HepG2 (cell line): ENCODE measurements around the gene TBC1D22A. TPM values are rescaled to one million over a fixed set of nuclear protein-coding genes. Genes with fewer than 3 reads are reported as not detected.

Experiments
- HNF1B ChIP-seq: sonication (generic); formaldehyde crosslinking; IDR thresholded peaks from 2 replicates; pipeline ENCODE4 v1.5.1; 2020; ENCODE audit warnings: mild to moderate bottlenecking, moderate library complexity, missing genetic modification reagents
- IKZF1 ChIP-seq: fragments of 450-650 bp; IDR thresholded peaks from 2 replicates; pipeline ENCODE4 v1.7.1; 2016
- SIX4 ChIP-seq: sonication (generic); formaldehyde crosslinking; IDR thresholded peaks from 2 replicates; pipeline ENCODE4 v1.4.0; 2020; ENCODE audit warnings: missing genetic modification reagents
- SNAI1 ChIP-seq: sonication (generic); formaldehyde crosslinking; IDR thresholded peaks from 2 replicates; pipeline ENCODE4 v1.5.0; 2020; ENCODE audit warnings: mild to moderate bottlenecking, missing genetic modification reagents, borderline replicate concordance
- SOX6 ChIP-seq, 2 experiments: fragments of 450-650 bp in 1 of 2; sonication (generic) in 1 of 2; formaldehyde crosslinking in 1 of 2; IDR thresholded peaks; 2 replicates each; pipeline versions ENCODE4 v1.4.0 to v1.6.1; 2017 to 2020; ENCODE audit warnings: antibody characterized with exemption in 1 of 2, mild to moderate bottlenecking in 1 of 2, missing genetic modification reagents in 1 of 2
- TCF7 ChIP-seq: sonication (generic); IDR thresholded peaks from 2 replicates; pipeline ENCODE4 v1.6.1; 2016; ENCODE audit warnings: antibody characterized with exemption, low read depth
- YEATS4 ChIP-seq: sonication (generic); formaldehyde crosslinking; IDR thresholded peaks from 2 replicates; pipeline ENCODE4 v1.4.0; 2020; ENCODE audit warnings: missing genetic modification reagents, borderline replicate concordance
- ZBTB2 ChIP-seq: sonication (generic); formaldehyde crosslinking; IDR thresholded peaks from 2 replicates; pipeline ENCODE4 v1.8.0; 2022; ENCODE audit warnings: low read depth, missing genetic modification reagents
- ZBTB42 ChIP-seq: sonication (generic); formaldehyde crosslinking; IDR thresholded peaks from 2 replicates; pipeline ENCODE4 v1.5.0; 2020; ENCODE audit warnings: mild to moderate bottlenecking, missing genetic modification reagents
- ZNF142 ChIP-seq: sonication (generic); formaldehyde crosslinking; IDR thresholded peaks from 2 replicates; pipeline ENCODE4 v1.4.0; 2020; ENCODE audit warnings: missing genetic modification reagents
- ZNF609 ChIP-seq: sonication (generic); formaldehyde crosslinking; IDR thresholded peaks from 2 replicates; pipeline ENCODE4 v1.4.0; 2020; ENCODE audit warnings: mild to moderate bottlenecking, missing genetic modification reagents, borderline replicate concordance
- ZNF639 ChIP-seq: conservative IDR thresholded peaks from 2 replicates; pipeline ENCODE4 v1.6.1; 2018; ENCODE audit warnings: missing genetic modification reagents
- polyA plus RNA-seq, 8 experiments: library from polyadenylated mRNA; depleted of rRNA in 3 of 8; stranded (reverse) in 7 of 8; unstranded in 1 of 8; fragments of >200 nt; fragmentation: Illumina TruSeq in 4 of 8; extraction: Trizol in 4 of 8; gene quantifications; 2 replicates each; pipeline versions ENCODE4 v1.2.1 to v1.2.3, GENCODE V29; 2011 to 2016; ENCODE audit warnings: low read depth in 4 of 8, missing spikeins in 1 of 8, mixed read lengths in 1 of 8; ENCODE audit not compliant: insufficient read depth in 1 of 8
- total RNA-seq, 5 experiments: library from RNA; depleted of rRNA; stranded (reverse); fragments of >200 nt; fragmentation: Illumina TruSeq; extraction: Trizol; gene quantifications; 2 replicates each; pipeline ENCODE4 v1.2.3, GENCODE V29; 2016; ENCODE audit warnings: low read depth in 1 of 5

Gene TBC1D22A
- total and polyA plus RNA-seq, 2 of the 13 experiments (the other 11 are each of a cell fraction or from before 2014, with no cell fraction given) = 17.3 to 18.0 TPM

GRCh38 chr22:46737105-46737975, 25.1 kb upstream of the TBC1D22A start (continued):
- TF ChIP-seq ZNF142 (no peak), ZNF639 (CRISPR knock-in tag) (no peak), SOX6 (IDR thresholded peaks at IDR 0.05) (no peak), SOX6 (CRISPR knock-in tag; IDR thresholded peaks at IDR 0.05) (0 out of 2 replicates have a peak, but pooled peaks have one; percentile 16), SNAI1 (CRISPR knock-in tag) (no peak), TCF7 (no peak), ZBTB2 (CRISPR knock-in tag) (no peak), ZNF609 (CRISPR knock-in tag) (no peak), HNF1B (CRISPR knock-in tag) (no peak), SIX4 (CRISPR knock-in tag) (no peak), YEATS4 (CRISPR knock-in tag) (0 out of 2 replicates have a peak, but pooled peaks have one; percentile 23), IKZF1 (no peak), ZBTB42 (CRISPR knock-in tag) (no peak)
